GM12878 (cell line): ENCODE measurements around the gene HMOX1. TPM values are rescaled to one million over a fixed set of nuclear protein-coding genes. Genes with fewer than 3 reads are reported as not detected.

Experiments
- ATAC-seq: fragments of 200-7000 bp; cut with Tn5 transposase; 3 replicates; pipeline ENCODE4 v1.9.1; 2020; ENCODE audit warnings: mild to moderate bottlenecking, moderate library complexity
- BruUV-seq: library from RNA; stranded (reverse); fragments of 400-500 nt; replicated peaks from 2 replicates; lab custom pipeline; 2021; lab: Mats Ljungman, UMichigan
- CTCF ChIA-PET: fragments of 300-600 bp; sonication (Branson Sonifier 250); formaldehyde crosslinking; extraction: SDS; loops from one replicate; lab custom pipeline; 2021; ENCODE audit warnings: inconsistent platforms; lab: Yijun Ruan, JAX
- POLR2A ChIA-PET: fragments of 350-600 bp; formaldehyde crosslinking; extraction: SDS; loops from one replicate; lab custom pipeline; 2021; ENCODE audit warnings: inconsistent platforms; lab: Charles Lee
- RAD21 ChIA-PET: fragments of 300-600 bp; sonication (Branson Sonifier 250); formaldehyde crosslinking; loops from one replicate; lab custom pipeline; 2023; ENCODE audit warnings: antibody characterized with exemption; ENCODE audit not compliant: unreplicated experiment; lab: Charles Lee
- SMC1A ChIA-PET: fragments of 300-600 bp; sonication (Branson Sonifier 250); formaldehyde crosslinking; loops from one replicate; lab custom pipeline; 2023; ENCODE audit not compliant: unreplicated experiment, uncharacterized antibody; lab: Charles Lee
- DNase-seq: peaks from one replicate; pipeline ENCODE4 v3.0.0-alpha.2; 2011; ENCODE audit warnings: low read depth, low spot score
- FAIRE-seq: peaks from 3 replicates; lab custom pipeline; 2011; peaks lifted over from hg19 to GRCh38; lab: Jason Lieb, UNC
- H2AFZ ChIP-seq: 2 replicates; pipeline ENCODE4 v1.6.0; 2011; ENCODE audit warnings: low read depth, low read length, control low read depth; ENCODE audit not compliant: control insufficient read depth
- H3K27ac ChIP-seq: 2 replicates; pipeline ENCODE4 v1.5.1; 2011; ENCODE audit warnings: control low read depth; ENCODE audit not compliant: control insufficient read depth, insufficient read depth
- H3K27me3 ChIP-seq, 2 experiments: replicated peaks in 1 of 2; 2 replicates each; pipeline versions ENCODE4 v1.6.0 to v1.6.1; 2011; ENCODE audit warnings: low read length in 1 of 2; ENCODE audit not compliant: control insufficient read depth in 2 of 2, insufficient read depth in 2 of 2
- H3K36me3 ChIP-seq, 2 experiments: 2 replicates each; pipeline ENCODE4 v1.5.1; 2011; ENCODE audit warnings: low read length in 1 of 2; ENCODE audit not compliant: control insufficient read depth in 2 of 2, insufficient read depth in 2 of 2
- H3K4me1 ChIP-seq: 2 replicates; pipeline ENCODE4 v1.6.1; 2011; ENCODE audit warnings: mild to moderate bottlenecking, low read length, moderate library complexity, mixed read lengths; ENCODE audit not compliant: control insufficient read depth, insufficient read depth
- H3K4me2 ChIP-seq: 2 replicates; pipeline ENCODE4 v1.6.0; 2011; ENCODE audit warnings: control low read depth; ENCODE audit not compliant: control insufficient read depth, insufficient read depth
- H3K4me3 ChIP-seq: fragments of 200-600 bp; sonication (generic); 2 replicates; pipeline ENCODE4 v1.5.1; 2016
- H3K79me2 ChIP-seq: 2 replicates; pipeline ENCODE4 v1.6.0; 2011; ENCODE audit warnings: low read length; ENCODE audit not compliant: control insufficient read depth, insufficient read depth
- H3K9ac ChIP-seq: 2 replicates; pipeline ENCODE4 v1.8.0; 2011; ENCODE audit warnings: low read length, control low read depth, mixed read lengths; ENCODE audit not compliant: control insufficient read depth, insufficient read depth
- H3K9me3 ChIP-seq: replicated peaks from 3 replicates; pipeline ENCODE4 v1.5.1; 2011; ENCODE audit warnings: mild to moderate bottlenecking, low read length; ENCODE audit not compliant: control insufficient read depth, insufficient read depth
- H4K20me1 ChIP-seq: 2 replicates; pipeline ENCODE4 v1.6.0; 2011; ENCODE audit not compliant: control insufficient read depth, insufficient read depth
- CEBPB ChIP-seq, 2 experiments: fragments of 150-350 bp in 1 of 2; IDR thresholded peaks; 2 replicates each; pipeline ENCODE4 v1.6.1; 2012 to 2014; ENCODE audit warnings: low read depth in 2 of 2, low read length in 2 of 2, borderline replicate concordance in 1 of 2, inconsistent platforms in 1 of 2
- NBN ChIP-seq: fragments of 450-650 bp; IDR thresholded peaks from 2 replicates; pipeline ENCODE4 v1.6.1; 2016
- NR2F1 ChIP-seq: fragments of 450-650 bp; conservative IDR thresholded peaks from 2 replicates; pipeline ENCODE4 v1.6.1; 2017; ENCODE audit warnings: mild to moderate bottlenecking
- PRDM15 ChIP-seq: fragments of 450-650 bp; formaldehyde crosslinking; IDR thresholded peaks from 2 replicates; pipeline ENCODE4 v1.4.0; 2020; ENCODE audit warnings: mild to moderate bottlenecking, moderate library complexity
- ZBTB11 ChIP-seq: fragments of 450-650 bp; formaldehyde crosslinking; IDR thresholded peaks from 2 replicates; pipeline ENCODE4 v1.5.0; 2022; ENCODE audit warnings: mild to moderate bottlenecking, missing genetic modification characterization
- WGBS: methylation state at CpG from one replicate; pipeline ENCODE4 v1.1.6; 2016; ENCODE audit warnings: low lambda C conversion rate; ENCODE audit not compliant: insufficient replicate concordance, insufficient coverage; ENCODE audit errors: missing lambda C conversion rate; 5-methylcytosine and 5-hydroxymethylcytosine counted together
- in situ Hi-C: fragments of 300-500 bp; cut with MboI; formaldehyde crosslinking; loops from 9 replicates; pipeline ENCODE4 v1.14.3; 2018; ENCODE audit warnings: mixed read lengths
- intact Hi-C: fragments of 100-400 bp; cut with micrococcal nuclease; formaldehyde crosslinking; loops from one replicate; pipeline ENCODE4 v1.14.2; 2022; ENCODE audit not compliant: unreplicated experiment
- polyA plus RNA-seq, 11 experiments: library from polyadenylated mRNA; depleted of rRNA in 4 of 11; unstranded in 6 of 11; stranded (reverse) in 5 of 11; fragments of >200 nt; fragmentation: Nextera tagmentation in 4 of 11; fragmentation: Illumina TruSeq in 1 of 11; extraction: Ambion mirVana in 4 of 11; extraction: Trizol in 1 of 11; gene quantifications; 1 replicate in 1 of 11; 2 replicates in 10 of 11; pipeline versions ENCODE4 v1.2.1 to v1.2.3, GENCODE V29; 2011 to 2016; ENCODE audit warnings: inconsistent platforms in 2 of 11, missing spikeins in 2 of 11, low read depth in 1 of 11
- total RNA-seq, 4 experiments: library from RNA; depleted of rRNA in 3 of 4; stranded (reverse); fragments of >200 nt in 3 of 4; fragmentation: Illumina TruSeq in 1 of 4; extraction: Trizol in 1 of 4; gene quantifications; 2 replicates each; pipeline versions ENCODE4 v1.2.1 to v1.2.3, GENCODE V29; 2013 to 2021

The HMOX1 gene
- total and polyA plus RNA-seq, 10 of the 15 experiments (the other 5 are each of a cell fraction or from before 2014, with no cell fraction given), result 1.5 to 36.7 (median 18.8) TPM

GRCh38 chr22:35357883-35358621, 22.8 kb upstream of the HMOX1 start:
- H3K27me3 ChIP-seq, result no peaks in the 10 kb centered on the region
- no peaks in the 10 kb centered on the region for H4K20me1 ChIP-seq
- DNase-seq, result no peak
- TF ChIP-seq NR2F1, result no peak
- no peak for TF ChIP-seq CEBPB (IDR thresholded peaks at IDR 0.05; ENCODE audit: borderline replicate concordance in 1 of 2, low read depth in 2 of 2, low read length in 2 of 2)
- TF ChIP-seq PRDM15 (CRISPR knock-in tag), result no peak
- no peak for TF ChIP-seq ZBTB11 (CRISPR knock-in tag)
- TF ChIP-seq NBN, result 0 out of 2 replicates have a peak, but pooled peaks have one; percentile 27
- H3K36me3 ChIP-seq, result no peaks in the 10 kb centered on the region
- H3K27ac ChIP-seq, result no peak overlapping the region
- RAD21 ChIA-PET, result interaction anchor here (0.7 to 1.1 kb wide), 2 partner anchors 19 to 273 kb away, joined by 3 read pairs; no protein-coding TSS in a partner anchor
- no peak overlapping the region for H2AFZ ChIP-seq
- H3K9me3 ChIP-seq, result no peaks in the 10 kb centered on the region; the same call in 2 of the 3 replicates
- SMC1A ChIA-PET, result interaction anchor here (1.2 to 4.6 kb wide), 3 partner anchors 23 to 72 kb away, joined by 4 to 28 read pairs (median 4); partner anchors contain the start of gene HMOX1
- peaks cover 23% of the 10 kb centered on the region for H3K4me1 ChIP-seq
- H3K79me2 ChIP-seq, result no peaks in the 10 kb centered on the region
- no TSS peak for BruUV-seq
- ATAC-seq, result peak; percentile 17
- in situ Hi-C loops, result loop anchor here (10.0 kb wide), 2 partner anchors 567 to 767 kb away; no protein-coding TSS in a partner anchor
- H3K9ac ChIP-seq, result no peak overlapping the region
- intact Hi-C loops, result no loop called here
- CTCF ChIA-PET, result interaction anchor here (1.3 to 2.0 kb wide), 3 partner anchors 18 to 225 kb away, joined by 3 to 10 read pairs (median 3); no protein-coding TSS in a partner anchor
- no peak overlapping the region for H3K4me3 ChIP-seq
- no peak for FAIRE-seq
- 53% methylated on average over 5 of the region's 6 CpGs for WGBS
- H3K4me2 ChIP-seq, result no peak overlapping the region
- POLR2A ChIA-PET, result no interaction called here
